DOHH2 (cell line): ENCODE data around the gene EBF3.

Source experiments
- CTCF ChIP-seq: fragments of 200-600 bp; sonication (generic); IDR thresholded peaks from one replicate; pipeline ENCODE4 v1.5.1; 2014; ENCODE audit warnings: antibody characterized with exemption, mild to moderate bottlenecking, low read depth, low read length; ENCODE audit not compliant: poor library complexity, severe bottlenecking
- EZH2phosphoT487 ChIP-seq: fragments of 200-600 bp; sonication (generic); IDR thresholded peaks from 2 replicates; pipeline ENCODE4 v1.6.1; 2017; ENCODE audit warnings: borderline replicate concordance, mild to moderate bottlenecking, antibody characterized with exemption, low read length, moderate library complexity, mixed read lengths

- no peak for TF ChIP-seq CTCF
- no peak for TF ChIP-seq EZH2phosphoT487
Measured at GRCh38 chr10:129863201-129863663, 100.8 kb downstream of the EBF3 start.
